GF-D8 (cell line): Measurements from ENCODE around the gene SLC29A1.
"Not testable (repeated sequence)": the region's sequence is repeated elsewhere in the genome, so short reads cannot be mapped to it uniquely, and the experiment has no call there.

Experiments used
- DNase-seq: peaks from one replicate; lab custom pipeline; 2025; lab: John Stamatoyannopoulos, UW

The SLC29A1 gene

DNA sequence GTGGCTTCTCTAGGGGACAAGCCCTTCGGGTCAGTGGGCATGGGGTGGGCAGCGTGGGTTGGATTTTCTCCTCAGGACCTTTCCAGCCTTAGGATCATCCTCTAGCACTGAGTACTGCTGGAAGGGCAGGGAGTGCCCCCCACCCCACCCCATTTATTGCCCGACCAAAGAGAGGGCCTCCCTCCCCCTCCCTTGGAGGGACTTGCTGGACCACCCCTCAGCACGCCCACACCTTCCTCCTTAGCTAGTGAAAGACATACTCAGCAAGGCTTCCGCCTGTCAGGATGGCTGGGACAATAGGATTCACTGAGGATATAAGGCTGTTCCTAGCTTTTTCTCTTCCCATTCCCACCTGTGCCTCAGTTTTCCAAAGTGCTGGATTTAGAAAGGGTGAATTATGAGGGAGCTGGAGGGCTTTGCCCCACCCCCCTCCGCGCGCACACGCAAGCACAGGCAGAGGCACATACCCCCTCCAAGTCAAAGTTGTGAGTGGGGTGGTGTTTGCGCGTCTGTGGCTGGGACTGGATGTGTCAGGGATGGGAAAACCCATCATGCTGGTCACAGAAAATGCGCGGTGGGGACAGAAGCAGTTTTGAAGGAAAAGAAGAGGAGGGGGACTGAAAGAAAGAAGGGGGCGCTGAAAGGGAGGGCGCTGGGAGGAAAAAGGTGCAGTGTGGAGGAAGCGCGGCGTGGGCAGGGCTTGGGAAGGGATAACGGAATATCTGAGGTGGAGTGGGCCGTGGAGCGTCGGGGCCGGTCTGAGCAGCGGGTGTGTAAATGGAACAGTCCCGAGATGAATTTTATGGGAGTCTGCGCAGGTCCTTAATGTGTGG lies 693 bp upstream of the SLC29A1 start:
- DNase-seq = no peak

DNA sequence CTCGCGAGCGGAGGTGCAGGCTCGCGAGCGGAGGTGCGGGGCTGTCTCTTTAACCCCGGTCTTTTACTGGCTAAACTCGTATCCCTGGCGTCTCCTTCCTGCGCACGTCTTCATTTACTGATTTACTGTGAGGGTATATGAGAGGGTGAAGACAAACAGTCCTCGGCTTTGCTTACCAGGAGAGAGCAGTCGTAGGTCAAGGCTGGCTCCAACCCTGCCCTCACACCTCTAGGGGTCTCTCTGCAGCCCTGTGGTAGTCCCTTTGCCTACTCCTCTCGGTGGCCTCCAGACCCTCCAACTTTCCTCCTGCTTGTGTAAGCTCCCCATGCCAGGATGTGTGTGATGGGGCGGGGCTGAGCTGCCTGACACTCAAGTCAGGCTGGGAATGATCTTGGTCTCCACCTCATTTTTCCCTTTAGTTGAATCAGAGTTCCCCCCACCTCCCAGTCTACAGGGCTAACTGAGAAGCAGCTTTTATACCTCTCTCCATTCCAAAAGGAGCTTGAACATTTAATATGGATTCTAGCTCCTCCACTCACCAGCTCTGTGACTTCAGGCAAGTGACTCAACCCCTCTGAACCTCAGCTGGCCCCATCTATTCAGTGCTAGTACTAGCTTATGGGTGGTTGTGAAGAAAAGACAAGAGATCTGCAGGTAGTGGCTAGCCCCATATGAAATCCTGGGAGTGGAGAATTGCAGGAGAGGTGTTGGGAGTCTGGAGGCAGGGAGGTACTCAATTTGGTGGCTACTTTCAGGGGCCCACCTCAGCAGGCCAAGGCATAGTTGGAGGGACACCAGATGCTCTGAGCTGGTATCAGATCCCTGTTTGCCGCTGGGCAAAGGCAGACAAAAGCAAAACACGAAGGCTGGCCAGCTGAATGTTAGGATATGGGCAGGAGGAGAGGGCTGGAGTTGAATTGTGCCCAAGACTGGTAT lies 902 bp downstream of the SLC29A1 start:
- DNase-seq = peak; percentile 24

DNA sequence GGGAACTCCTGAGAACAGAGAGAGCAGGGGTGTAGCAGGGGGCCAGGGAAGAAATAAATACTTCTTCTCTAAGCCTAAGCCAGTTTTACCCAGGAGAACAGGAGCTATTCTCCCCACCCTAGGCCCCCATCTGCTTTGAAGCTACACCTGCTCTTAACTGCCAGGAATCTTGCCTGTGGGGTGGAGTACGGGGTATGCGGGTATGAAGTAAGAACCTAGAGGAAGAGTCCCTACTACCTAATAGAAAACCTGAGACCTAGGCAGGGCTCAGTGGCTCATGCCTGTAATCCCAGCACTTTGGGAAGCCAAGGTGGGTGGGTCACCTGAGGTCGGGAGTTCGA lies 1.5 kb downstream of the SLC29A1 start:
- no peak for DNase-seq

DNA sequence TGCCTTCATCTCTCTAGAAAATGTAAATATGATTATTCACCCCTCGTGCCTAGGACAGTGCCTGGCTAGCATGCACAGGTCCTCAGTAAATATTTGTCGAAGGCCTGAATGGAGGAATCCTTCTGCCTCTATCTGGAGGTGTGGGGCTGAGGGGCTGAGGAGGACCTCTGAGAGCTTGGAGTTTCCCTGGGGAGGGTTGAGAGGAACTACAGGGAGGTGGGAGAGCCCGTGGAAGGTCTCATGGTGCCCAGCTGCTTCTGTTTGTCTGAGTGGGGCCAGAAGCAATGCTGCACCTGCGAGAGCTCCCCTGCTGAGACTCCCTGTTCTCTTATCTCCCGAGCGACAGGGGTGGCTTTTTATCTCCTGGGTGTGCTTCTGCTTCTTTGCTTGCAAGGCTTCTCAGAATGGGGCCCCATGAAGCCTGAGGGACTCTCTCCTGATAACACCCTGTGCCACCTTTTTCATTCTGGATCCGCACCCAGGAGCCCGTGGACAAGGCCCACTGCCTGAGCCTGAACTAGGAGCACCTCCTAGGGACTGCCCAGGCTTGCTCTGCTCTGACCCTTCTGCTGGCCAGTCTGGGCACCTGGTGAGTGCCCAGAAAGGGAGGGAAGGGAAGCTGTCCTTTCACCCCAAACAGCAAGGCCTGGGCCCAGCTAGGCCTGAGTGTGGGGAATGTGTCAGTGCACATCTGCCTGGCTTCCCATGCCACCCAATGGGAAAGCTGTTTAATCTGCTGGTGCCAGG lies 2.4 kb downstream of the SLC29A1 start:
- DNase-seq = peak; percentile 74

DNA sequence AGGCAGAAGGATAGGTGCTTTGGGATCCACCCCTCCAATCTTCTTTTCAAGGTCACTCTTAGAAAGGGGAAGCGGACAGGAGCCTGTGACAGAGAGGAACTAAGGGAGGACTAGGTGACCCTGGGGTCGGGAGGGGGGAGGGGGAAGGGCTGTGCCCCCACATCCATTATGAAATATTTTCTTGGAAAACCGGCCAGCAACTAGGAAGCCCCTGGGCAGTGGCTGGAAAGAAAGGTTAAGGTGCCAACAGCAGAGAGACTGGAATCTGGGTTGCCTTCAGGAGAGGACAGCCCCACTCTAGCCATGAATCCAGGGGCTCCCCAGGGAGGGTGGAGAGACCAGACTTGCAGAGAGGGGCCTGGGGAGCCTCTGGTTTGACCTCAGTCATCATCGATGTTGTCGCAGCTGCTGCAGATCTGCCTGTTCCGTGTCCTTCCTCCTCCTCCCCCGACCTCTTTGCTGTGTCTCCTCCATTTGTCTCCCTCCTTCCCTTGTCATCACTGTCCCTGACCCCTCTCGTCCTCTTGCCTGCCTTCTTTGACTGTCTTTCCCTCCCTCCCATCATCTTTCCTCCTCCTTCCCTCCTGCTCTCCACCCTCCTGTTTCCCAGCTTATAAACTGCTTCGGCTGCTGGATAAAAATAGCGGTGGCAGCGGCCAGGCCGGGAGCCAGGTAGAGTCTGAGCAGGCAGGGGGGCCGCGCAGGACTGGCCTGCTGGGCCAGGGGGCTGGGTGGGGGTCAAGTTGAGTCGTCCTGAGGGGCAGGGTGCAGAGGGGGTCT lies 3.2 kb downstream of the SLC29A1 start:
- peak; percentile 34 for DNase-seq

DNA sequence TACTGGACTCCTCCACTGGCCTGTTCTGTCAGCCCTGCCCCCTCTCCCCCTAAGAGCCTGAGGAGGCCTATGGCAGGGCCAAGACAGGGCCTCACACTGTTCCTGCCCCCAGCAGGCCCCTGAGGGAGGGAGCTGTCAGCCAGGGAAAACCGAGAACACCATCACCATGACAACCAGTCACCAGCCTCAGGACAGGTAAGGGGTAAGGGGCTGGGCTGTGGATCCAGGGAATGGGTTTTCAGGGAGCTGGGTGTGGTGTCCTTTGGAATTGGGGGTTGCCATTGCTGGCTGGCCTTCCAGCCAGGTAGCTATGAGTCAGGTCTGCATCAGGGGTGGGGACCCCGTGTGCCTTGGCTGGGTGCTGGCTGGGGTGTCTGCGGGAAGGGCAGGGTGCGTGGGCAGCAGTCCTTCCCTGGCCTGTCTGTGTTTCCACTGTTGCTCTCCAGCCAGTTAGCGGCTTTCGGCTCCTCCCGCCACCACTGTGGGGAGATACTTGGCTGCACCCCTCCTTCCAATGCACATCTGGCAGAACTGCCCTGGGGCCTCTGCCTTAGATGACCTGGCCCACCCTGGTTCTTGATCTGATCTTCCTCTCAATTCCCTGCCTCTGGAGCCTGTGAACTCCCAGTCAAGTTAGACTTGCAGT lies 3.9 kb downstream of the SLC29A1 start:
- no peak for DNase-seq

DNA sequence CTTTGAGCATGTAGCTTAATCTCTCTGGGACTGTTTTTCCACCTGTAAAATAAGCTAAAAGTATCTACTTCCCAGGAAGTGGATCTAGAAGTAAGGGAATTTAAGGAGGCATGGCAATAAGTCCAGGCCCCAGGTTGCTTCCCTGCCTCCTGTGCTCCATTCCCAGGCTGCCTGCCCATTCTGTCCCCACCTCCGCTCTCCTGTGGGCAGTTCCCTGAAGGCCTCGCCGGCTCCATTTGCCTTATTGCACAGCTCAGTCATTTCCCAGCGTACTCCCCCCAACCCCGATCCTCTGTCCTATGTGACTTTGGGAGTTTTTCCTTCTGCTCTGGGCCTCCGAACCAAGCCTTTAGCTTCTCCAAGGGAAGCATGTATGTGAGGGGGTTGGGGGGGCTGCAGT lies 4.6 kb downstream of the SLC29A1 start:
- no peak for DNase-seq

DNA sequence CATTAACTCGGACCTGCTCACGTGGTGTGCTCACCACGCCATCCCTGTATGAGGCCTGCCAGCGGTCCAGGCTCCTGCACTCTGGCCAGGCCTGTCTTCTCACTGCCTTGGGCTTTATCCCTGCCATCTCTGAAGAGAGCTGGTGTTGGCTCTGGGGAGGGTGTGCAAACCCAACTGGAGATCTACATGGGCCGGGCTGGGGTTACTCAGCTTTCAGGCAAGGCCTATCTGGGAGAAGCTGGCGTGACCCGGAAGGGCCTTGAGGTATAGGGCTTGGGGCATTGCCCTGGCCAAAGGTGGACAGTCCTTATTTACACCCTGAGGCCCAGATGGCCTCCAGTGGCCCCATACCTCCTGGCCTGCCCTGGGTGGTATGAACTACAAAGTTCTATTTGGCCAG lies 5.0 kb downstream of the SLC29A1 start:
- no peak for DNase-seq

DNA sequence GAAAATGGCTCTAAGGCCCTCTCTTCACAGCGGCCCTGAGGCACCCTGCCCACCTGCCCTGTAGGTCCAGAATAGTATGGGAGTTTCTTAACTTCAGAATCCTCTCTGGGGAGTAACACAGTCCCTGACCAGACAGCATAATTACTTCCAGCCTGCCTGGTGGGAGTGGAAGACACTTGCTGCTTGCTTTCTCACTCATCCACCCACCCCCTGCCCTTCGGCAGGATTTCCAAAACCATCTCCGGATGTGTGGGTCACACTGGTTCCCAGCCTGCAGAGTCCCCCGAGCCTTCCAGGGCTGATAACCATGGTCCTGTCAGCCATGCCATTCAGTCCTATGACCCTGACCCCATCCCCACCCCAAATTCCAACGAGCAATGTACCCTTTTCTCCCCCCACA lies 5.4 kb downstream of the SLC29A1 start:
- DNase-seq = no peak

DNA sequence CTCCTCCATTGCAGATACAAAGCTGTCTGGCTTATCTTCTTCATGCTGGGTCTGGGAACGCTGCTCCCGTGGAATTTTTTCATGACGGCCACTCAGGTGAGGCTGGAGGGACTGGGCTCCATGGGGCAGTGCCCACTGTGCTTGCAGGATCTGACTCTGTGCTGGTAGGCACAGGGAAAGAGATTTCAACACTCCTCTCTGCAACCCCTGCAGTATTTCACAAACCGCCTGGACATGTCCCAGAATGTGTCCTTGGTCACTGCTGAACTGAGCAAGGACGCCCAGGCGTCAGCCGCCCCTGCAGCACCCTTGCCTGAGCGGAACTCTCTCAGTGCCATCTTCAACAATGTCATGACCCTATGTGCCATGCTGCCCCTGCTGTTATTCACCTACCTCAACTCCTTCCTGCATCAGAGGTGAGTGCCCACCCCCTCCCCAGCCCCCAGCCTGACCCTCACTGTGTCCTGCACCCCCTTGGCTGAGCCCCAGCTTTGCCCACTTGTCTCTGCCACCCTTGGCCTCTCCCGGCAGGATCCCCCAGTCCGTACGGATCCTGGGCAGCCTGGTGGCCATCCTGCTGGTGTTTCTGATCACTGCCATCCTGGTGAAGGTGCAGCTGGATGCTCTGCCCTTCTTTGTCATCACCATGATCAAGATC lies 6.1 kb downstream of the SLC29A1 start:
- DNase-seq = no peak

DNA sequence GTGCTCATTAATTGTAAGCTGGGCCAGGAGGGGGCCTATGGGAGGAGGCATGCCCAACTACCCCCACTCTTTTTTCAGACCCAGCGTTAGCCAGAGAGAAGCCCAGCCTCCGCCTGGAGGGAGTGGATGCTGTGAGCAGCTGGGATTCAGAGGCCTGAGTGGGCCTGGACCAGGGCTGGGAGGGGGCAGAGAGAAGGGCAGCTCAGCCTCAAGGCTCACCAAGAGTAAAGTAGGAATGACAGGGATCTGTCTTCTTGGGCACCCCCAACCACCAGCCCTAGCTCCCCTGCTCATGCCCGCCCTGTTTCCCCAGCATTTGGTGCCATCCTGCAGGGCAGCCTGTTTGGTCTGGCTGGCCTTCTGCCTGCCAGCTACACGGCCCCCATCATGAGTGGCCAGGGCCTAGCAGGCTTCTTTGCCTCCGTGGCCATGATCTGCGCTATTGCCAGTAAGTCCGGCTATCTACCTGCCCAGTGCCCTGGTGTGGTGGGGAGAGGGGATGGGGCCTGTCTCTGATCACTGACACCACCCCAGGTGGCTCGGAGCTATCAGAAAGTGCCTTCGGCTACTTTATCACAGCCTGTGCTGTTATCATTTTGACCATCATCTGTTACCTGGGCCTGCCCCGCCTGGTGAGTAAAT lies 6.8 kb downstream of the SLC29A1 start:
- DNase-seq = no peak

DNA sequence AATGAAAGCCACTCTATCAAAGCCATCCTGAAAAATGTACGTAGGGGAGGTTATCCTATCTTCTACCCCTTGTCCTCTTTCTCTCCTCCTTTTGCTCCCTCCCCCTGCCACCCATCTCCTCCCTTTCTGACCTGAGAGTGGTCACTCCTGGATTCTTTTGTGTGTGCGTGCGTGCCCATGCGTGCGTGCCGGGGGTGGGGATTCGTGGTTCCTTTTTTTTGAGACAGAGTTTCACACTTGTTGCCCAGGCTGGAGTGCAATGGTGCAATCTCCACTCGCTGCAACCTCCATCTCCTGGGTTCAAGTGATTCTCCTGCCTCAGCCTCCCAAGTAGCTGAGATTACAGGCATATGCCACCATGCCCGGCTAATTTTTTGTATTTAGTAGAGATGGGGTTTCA lies 8.0 kb downstream of the SLC29A1 start:
- DNase-seq = not testable (repeated sequence)

DNA sequence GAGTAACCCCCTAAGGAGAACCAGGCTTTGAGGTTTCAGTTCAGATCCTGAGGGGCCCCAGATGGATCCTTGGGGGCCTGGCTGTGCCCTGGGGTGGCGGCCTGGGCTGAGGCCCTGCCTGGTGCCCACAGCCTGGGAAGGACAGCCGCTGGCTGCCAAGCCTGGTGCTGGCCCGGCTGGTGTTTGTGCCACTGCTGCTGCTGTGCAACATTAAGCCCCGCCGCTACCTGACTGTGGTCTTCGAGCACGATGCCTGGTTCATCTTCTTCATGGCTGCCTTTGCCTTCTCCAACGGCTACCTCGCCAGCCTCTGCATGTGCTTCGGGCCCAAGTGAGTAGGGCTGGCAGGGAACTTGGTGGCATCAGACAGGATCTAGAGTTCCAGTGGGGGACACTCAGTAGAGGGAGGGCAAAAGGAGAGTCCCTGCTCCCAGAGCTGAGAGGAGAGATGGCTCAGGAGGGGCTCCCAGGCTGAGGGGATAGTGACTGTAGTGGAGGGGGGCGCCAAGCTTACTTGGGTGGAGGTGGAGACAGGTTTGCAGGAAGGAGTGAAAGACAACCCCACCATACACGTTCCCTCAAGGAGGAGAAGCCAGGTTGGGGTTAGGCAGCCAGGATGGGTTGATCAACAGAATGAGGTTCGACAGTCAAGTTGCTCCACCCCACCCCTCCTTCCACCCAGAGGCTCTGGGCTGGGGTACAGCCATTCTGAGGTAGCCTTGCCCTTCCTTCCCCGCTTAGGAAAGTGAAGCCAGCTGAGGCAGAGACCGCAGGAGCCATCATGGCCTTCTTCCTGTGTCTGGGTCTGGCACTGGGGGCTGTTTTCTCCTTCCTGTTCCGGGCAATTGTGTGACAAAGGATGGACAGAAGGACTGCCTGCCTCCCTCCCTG lies 9.5 kb downstream of the SLC29A1 start:
- DNase-seq = no peak

DNA sequence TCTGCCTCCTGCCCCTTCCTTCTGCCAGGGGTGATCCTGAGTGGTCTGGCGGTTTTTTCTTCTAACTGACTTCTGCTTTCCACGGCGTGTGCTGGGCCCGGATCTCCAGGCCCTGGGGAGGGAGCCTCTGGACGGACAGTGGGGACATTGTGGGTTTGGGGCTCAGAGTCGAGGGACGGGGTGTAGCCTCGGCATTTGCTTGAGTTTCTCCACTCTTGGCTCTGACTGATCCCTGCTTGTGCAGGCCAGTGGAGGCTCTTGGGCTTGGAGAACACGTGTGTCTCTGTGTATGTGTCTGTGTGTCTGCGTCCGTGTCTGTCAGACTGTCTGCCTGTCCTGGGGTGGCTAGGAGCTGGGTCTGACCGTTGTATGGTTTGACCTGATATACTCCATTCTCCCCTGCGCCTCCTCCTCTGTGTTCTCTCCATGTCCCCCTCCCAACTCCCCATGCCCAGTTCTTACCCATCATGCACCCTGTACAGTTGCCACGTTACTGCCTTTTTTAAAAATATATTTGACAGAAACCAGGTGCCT lies 10.2 kb downstream of the SLC29A1 start:
- peak; percentile 36 for DNase-seq

DNA sequence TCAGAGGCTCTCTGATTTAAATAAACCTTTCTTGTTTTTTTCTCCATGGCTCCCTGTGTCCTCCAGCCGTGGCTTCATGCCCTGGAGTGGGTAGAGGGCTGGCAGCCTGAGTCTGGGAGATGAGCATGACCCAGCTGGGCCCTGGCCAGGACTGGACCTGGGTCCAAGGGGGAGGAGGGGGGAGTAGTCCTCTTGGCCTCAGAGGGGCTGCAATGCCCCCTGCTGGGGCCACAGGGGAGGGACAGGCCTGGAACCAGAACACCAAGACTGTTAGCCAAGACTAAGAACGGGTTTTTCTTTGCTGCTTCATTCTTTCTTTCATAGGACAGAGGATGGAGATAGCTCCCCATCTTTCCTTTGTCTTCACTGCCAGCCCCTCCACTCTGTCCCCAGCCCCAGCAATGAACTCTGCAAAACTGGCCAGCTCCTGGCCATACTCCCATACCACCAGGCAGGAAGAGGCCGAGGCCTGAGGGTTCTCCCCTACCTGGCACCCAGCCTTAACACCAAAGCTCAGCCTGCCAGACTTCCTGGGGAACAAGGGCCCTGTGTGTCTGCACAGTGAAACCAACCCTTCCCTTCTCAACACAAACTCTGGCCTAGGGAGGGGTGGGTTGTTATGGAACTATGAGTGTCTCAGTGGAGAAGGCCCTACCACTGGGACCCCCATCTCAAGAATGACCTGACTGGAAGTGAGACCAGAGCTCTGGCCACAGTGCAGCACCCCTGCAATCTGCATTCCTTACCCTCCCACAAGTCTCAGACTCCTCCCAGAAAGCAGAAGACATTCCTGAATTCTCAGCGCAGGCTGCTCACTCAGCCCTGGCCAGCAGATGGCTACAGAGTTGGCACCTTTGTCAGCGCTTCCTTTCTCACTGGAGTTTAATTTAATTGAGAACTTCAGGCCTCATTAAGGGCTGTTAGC lies 11.0 kb downstream of the SLC29A1 start:
- DNase-seq = no peak

DNA sequence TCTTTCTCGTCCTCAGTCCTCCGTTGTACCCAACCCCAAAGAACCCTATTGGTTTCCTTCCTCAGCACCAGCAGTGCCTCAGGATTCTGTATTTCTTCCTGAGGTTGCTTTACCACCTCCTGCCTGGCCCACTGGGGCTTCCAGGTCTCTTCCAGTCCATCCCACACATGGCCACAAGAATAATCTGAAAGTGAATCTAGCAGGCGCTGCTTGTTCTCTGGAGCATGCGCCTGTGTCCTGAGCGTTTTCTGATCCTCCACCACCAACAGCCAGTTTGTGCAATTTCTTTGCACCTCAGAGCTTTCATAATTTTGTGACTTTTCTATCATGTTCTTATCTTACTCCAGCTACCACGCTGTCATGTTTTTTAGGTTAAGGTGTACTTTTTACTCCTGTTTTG lies 11.9 kb downstream of the SLC29A1 start:
- no peak for DNase-seq

DNA sequence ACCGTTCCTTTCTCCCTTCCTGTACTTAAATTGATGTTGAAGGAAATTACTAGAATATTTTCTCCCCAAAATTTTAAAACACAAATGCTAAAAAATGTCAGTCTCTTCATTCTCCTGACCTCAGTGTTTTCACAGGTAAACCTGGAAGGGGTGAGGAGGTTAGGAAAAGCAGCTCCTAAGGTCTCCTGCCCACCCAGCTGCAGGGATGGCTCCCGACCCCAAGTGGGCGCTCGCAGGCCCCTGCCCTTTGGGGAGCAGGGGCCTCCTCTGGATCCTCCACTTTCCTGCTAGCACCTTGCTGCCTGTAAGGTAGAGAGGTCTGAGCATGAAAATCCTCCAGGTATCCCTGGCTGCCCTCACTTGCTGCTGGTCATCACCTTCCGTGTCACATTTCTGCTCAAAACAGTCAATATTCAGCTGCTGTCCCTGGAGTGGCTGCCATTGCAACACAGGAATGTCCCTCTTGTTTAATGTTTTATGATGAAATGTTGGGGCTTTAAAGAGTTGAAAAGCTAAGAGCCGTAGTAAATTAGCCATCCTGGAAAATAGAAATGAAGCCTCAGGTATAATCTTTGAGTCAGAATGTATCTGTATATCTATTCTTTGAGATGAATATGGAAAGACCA lies 12.6 kb downstream of the SLC29A1 start:
- no peak for DNase-seq
